Measurements from ENCODE around the gene PCDHGA2. TPM values are rescaled to one million over a fixed set of nuclear protein-coding genes. Genes with fewer than 3 reads are reported as not detected.

Gene PCDHGA2
- total RNA-seq, 2 donors from 2014 or later, result 8.5 to 13.8 TPM

- no peaks in the 10 kb centered on the region for H3K27me3 ChIP-seq (replicated peaks; ENCODE audit: insufficient read depth)
Observed at GRCh38 chr5:141366016-141366896, 27.7 kb downstream of the PCDHGA2 start.

DNA sequence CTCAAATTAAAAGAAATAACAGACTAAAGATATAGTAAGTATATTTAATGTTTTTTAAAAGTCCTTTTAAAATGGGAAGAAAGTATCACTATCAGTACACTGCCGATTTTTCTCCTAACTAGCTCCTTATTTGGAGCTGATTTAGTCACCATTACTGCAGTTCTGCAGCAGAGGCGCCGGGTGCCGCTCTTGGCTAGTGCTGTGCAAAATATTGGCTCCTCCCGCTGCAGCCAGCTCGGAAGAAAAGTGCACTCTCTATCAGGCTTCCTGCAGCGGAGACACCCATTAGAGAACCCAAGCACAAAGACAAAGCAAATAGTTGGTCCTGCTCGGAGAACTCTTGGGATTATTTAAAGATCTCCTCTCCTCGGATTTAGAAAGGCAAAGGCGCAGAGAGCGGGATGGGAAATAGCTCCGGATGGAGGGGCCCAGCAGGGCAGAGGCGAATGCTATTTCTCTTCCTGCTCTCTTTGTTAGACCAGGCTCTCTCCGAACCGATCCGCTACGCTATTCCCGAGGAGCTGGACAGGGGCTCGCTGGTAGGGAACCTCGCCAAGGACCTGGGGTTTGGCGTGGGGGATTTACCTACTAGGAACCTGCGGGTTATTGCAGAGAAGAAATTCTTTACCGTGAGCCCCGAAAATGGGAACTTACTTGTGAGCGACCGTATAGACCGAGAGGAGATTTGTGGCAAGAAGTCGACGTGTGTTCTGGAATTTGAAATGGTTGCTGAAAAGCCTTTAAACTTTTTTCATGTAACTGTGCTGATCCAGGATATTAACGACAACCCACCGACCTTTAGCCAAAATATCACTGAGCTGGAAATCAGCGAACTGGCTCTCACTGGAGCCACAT lies 31.7 kb downstream of the PCDHGA2 start, which contains the start of gene PCDHGB3:
Gene PCDHGB3 (plus strand): TSS at position 249 of the 855 bp plus-strand sequence. CDS start 153 bp downstream, at position 402.
- no peak for DNase-seq (ENCODE audit: low spot score)
- H3K36me3 ChIP-seq, result no peaks in the 10 kb centered on the region
- peaks cover 93% of the 10 kb centered on the region for H3K9me3 ChIP-seq
- ATAC-seq (ENCODE audit: insufficient number of reproducible peaks, low FRiP score, low read depth), result no peak
- no peak for TF ChIP-seq CTCF (IDR thresholded peaks at IDR 0.05)
- no peaks in the 10 kb centered on the region for H3K27me3 ChIP-seq (replicated peaks; ENCODE audit: insufficient read depth)
- no peaks in the 10 kb centered on the region for H3K4me1 ChIP-seq (ENCODE audit: control insufficient read depth in 1 of 2, low read depth in 2 of 2)
- H3K27ac ChIP-seq, result no peak within 1 kb of the TSS
- peak within 1 kb of the TSS; percentile 41 for H3K4me3 ChIP-seq

More at GRCh38 chr5:141366016-141366896, 27.7 kb downstream of the PCDHGA2 start:
- Histone ChIP-seq H3K4me1 (ENCODE audit: control insufficient read depth in 1 of 2, low read depth in 2 of 2) (no peaks in the 10 kb centered on the region), H3K36me3 (no peaks in the 10 kb centered on the region), H3K9me3 (peaks cover 85% of the 10 kb centered on the region), H3K4me3 (peak overlapping the region; percentile 13), H3K27ac (no peak overlapping the region)
- DNase-seq (ENCODE audit: low spot score), result no peak
- no peak for ATAC-seq (ENCODE audit: insufficient number of reproducible peaks, low FRiP score, low read depth)
- no peak for TF ChIP-seq CTCF (IDR thresholded peaks at IDR 0.05)

GRCh38 chr5:141371572-141372475 lies 33.3 kb downstream of the PCDHGA2 start:
- TF ChIP-seq CTCF (IDR thresholded peaks at IDR 0.05), result no peak
- H3K27me3 ChIP-seq (replicated peaks; ENCODE audit: insufficient read depth), result no peaks in the 10 kb centered on the region
- H3K4me1 ChIP-seq (ENCODE audit: control insufficient read depth in 1 of 2, low read depth in 2 of 2), result no peaks in the 10 kb centered on the region
- peak overlapping the region; percentile 24 for H3K4me3 ChIP-seq
- H3K27ac ChIP-seq, result no peak overlapping the region
- ATAC-seq (ENCODE audit: insufficient number of reproducible peaks, low FRiP score, low read depth), result no peak
- H3K36me3 ChIP-seq, result no peaks in the 10 kb centered on the region
- no peak for DNase-seq (ENCODE audit: low spot score)
- peaks cover 89% of the 10 kb centered on the region for H3K9me3 ChIP-seq

- no peak for DNase-seq (ENCODE audit: low spot score)
- Histone ChIP-seq H3K4me3 (peak within 1 kb of the TSS; percentile 18), H3K27me3 (replicated peaks; ENCODE audit: insufficient read depth) (no peaks in the 10 kb centered on the region), H3K4me1 (ENCODE audit: control insufficient read depth in 1 of 2, low read depth in 2 of 2) (no peaks in the 10 kb centered on the region), H3K9me3 (peaks cover 94% of the 10 kb centered on the region), H3K36me3 (no peaks in the 10 kb centered on the region), H3K27ac (no peak within 1 kb of the TSS)
- no peak for TF ChIP-seq CTCF (IDR thresholded peaks at IDR 0.05)
- ATAC-seq (ENCODE audit: insufficient number of reproducible peaks, low FRiP score, low read depth), result no peak
Observed at GRCh38 chr5:141373673-141374317, 35.2 kb downstream of the PCDHGA2 start, which contains the start of gene PCDHGA6. Gene PCDHGA6, plus strand, starts transcription at chr5:141373891. Its CDS starts 193 bp downstream, at chr5:141374084.
